HG03432 (cell line): Measurements from ENCODE around the gene FAF1.
A peak's percentile ranks its signal among the peaks of the same experiment; 100 is the strongest.
"Not testable (repeated sequence)": the region's sequence is repeated elsewhere in the genome, so short reads cannot be mapped to it uniquely, and the experiment has no call there.

Experiments
- ATAC-seq: cut with Tn5 transposase; IDR thresholded peaks from one replicate; pipeline ENCODE4 v1.9.1; 2021; ENCODE audit warnings: mild to moderate bottlenecking, moderate library complexity; ENCODE audit not compliant: unreplicated experiment

FAF1 gene

DNA sequence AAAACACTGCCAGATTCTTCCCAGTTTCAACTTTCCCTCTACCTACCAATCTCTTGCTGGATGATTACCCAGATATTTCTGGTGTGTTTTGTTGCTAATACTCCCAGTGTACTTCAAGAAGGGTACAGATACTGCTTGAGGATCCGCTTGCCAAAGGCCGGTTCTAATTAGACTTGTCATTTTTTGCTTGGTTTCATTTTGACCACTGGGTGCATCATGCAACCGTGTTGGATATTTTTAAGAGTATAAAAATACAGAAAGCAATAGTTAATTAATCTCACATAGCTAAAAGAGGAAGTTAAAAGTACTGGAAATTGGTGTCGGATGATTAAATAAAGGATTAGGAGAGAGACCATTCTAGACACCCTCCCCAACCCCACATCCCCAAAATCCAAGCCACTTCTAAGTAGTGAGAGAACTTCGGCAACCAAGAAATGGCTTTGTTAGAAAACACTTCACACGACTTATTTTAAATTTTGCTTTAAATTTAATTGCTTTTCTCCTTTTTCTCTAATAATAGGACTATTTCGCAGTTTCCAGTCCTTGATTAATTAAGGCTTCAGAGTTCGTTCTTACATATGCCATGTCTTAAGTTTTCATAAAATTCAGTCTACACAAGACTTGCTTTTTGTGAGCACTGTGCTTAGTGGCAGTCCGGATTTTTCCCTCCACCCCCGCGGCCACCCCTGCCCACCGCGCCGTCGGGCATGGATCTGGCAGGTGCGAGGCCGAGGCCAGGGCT lies 7.5 kb upstream of the FAF1 start:
- no peak for ATAC-seq

DNA sequence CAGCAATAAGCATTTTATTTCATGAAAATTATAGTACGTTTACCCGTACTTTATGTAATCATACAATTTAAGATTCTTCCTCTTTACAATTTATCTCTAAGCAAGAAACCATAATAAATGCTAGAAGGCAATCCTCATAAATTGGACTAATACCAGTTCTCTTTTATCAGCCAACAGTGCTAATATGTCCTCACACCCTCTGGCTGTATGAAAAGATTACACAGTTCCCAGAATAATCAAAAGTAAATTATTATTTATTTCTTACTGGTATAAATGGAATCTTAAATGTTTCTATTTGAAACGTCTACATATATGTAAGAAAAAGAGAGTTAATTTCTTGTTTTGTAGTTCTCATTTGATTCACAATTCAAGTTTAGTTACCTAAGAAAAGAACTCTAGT lies 6.9 kb upstream of the FAF1 start:
- no peak for ATAC-seq

DNA sequence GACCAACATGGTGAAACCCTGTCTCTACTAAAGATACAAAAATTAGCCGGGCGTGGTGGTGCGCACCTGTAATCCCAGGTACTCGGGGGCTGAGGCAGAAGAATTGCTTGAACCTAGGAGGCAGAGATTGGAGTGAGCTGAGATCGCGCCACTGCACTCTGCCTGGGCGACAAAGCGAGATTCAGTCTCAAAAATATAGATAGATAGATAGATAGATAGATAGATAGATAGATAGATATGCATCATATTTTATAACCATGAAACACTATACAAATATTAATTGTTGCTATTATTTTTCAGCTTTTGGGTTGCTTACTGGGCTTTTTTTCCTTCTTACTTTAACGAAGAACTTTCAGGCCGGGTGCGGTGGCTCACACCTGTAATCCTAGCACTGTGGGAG lies 4.8 kb upstream of the FAF1 start:
- ATAC-seq = no peak

DNA sequence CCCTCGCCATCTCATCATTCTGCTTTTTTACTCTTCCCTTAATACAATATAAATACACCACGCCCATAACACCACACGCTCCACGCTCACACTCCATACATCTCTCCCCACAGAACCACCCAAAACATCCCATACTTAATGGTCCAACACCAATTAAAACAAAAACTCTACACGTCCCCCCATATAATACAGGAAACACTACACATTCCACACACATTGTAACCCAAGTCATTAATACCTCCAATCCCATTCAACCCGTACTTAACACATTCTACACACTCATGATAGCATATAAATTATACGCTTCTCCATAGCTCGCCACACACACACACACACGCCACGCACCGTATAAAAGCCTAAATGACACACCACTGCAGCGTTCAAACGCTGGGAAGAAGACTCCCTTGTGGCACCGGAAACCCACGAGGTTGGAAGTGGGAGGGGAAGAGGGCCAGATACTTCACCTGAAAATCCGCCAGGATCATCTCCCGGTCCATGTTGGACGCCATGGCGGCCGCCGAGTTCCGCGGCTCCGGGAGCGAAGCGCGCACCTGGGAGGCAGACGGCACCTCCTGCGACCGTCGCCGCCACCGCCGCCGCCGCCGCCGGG lies 659 bp downstream of the FAF1 start:
- ATAC-seq = no peak

DNA sequence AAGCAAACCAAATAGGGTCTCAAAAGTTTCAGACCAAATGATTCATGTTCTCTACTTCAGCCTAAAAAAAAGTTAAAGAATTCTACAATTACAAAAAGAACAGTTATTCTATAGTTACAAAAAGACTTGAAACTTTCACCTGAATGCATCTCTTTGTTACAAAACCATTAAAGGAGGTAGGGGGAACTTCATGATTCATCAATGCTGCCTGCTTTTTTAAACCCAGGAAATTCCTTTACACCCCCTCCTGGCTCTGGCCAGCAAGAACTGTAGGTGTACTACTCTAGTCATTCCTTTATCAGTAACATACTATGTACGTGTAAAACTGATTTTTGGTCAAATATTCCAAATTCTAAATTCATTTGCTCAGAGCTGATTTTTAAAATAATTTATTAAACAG lies 5.0 kb downstream of the FAF1 start:
- no peak for ATAC-seq

DNA sequence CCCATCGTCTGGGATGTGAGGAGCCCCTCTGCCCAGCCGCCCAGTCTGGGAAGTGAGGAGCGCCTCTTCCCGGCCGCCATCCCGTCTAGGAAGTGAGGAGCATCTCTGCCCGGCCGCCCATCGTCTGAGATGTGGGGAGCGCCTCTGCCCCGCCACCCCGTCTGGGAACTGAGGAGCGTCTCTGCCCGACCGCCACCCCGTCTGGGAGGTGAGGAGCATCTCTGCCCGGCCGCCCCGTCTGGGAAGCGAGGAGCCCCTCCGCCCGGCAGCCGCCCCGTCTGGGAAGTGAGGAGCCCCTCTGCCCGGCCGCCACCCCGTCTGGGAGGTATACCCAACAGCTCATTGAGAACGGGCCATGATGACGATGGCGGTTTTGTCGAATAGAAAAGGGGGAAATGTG lies 7.5 kb downstream of the FAF1 start:
- ATAC-seq = not testable (repeated sequence)

DNA sequence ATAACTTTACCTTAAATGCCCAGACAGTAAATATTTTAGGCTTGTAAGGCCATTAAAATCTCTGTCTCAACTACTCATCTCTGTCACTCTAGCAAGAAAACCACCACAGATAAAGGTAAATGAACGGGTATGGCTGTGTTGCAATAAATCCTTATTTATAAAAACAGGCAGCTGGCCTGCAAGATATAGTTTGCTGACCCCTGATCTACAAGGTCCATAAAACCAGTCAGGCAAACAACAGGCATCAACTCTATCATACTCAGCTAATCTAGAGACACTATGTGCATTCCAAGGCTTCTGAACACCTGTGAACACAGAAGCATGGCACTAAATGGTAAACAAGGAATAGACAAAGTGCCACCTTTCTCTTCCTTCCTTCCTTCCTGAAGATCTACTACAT lies 9.7 kb downstream of the FAF1 start:
- ATAC-seq = no peak

DNA sequence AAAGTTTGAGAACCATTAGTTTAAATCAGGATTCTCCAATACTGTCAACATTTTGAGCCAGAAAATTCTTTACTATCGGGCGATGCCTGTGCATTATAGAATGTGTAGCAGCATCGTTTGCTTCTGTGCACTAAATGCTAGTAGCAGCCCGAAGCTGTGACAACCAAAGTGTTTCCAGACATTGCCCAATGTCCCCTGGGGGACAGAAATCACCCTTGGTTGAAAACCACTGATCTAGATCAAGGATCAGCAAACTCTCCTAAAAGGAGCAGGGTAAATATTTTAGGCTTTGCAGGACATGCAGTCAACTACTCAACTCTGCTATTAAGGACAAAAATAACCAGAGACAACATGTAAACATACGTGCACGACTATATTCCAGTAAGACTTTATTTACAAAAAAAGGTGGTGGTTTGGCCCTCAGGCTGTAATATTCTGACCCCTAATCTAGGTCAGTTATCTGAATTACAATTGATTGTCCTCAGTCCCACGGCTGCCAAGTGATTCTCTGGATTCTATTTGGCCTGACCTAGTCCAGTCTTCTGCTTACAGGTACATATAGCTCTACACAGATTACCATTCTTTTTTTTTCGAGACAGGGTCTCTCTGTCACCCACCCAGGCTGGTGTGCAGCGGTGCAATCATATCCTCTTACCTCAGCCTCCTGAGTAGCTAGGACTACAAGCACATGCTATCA lies 10.6 kb downstream of the FAF1 start:
- ATAC-seq = no peak

DNA sequence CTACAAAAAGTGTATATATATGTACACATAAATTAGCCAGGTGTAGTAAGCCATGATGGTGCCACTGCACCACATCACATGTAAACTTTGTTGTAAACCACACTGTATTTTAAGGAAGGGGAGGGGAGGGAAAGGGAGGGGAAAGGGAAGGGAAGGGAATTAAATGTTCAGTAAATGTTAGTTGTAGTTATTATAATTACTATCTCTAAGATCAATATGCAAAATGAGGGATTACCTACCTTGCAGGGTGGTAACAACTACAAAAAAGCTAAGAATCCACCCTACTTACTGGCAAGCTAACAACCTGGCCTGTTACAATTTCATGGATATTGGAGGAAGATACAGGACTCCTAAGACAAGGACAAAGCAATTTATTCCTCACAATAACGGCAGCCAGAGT lies 17.7 kb downstream of the FAF1 start:
- no peak for ATAC-seq

DNA sequence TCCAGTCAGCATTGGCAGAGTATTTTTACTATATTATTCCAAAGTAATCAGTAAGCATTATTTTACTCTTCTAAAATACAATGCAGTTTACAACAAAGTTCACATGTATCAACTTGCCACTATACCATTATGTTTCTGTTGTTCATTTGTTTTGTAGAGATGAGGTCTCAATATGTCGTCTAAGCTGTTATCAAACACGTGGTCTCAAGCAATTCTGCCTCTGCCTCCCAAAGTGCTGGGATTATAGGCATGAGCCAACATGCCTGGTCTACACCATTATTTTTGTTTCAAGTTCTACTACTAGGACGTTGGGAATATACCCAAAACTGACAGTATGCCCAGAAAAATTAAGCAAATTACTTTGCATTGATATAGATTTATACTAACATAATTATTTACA lies 19.8 kb downstream of the FAF1 start:
- ATAC-seq = no peak

DNA sequence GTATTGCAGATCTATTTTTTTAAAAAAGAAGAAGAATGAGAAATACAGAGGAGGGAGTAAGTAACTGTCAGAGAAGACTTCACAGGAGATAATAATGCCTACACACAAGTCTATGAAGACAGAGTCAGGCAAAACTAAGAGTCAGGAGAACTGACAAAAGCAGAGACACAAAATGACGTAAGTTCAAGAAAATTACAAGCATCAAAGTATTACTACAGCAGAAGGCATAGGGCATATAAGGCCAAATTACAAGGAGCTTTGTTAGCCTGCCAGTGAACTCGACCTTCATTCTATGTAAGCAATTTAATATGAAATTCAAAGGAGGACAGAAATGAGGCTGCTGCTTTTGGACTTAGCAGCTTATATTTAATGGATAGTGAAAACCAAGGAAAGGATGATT lies 23.7 kb downstream of the FAF1 start:
- no peak for ATAC-seq

DNA sequence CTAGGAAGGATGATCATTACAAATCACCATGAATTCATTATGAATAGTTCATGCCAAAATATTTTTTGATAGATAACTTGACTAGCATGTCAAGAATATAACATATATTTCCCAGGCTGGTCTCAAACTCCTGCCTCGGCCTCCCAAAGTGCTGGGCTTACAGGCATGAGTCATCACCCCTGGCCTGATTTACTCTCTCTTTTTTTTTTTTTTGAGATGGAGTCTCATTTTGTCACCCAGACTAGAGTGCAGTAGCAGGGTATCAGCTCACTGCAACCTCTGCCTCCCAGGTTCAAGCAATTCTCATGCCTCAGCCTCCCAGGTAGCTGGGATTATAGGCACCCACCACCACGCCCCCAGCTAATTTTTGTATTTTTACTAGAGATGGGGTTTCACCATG lies 24.8 kb downstream of the FAF1 start:
- ATAC-seq = not testable (repeated sequence)

DNA sequence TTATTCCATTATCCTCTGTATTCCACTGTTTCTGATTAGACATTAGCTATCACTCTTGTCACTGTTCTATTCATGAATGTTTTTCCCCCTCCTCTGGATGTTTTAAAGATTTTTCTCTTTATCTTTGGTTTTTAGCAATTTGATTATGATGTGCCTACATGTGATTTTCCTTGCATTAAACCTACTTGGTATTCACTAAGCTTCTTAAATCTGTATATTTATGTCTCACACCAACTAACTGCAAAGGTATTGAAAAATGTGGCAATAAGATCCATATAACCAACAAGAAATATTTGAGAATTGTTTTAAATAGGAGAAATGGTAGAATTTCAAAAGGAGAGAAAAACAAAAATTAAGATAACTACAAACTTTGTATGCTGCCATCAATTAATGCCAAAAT lies 25.2 kb downstream of the FAF1 start:
- no peak for ATAC-seq

DNA sequence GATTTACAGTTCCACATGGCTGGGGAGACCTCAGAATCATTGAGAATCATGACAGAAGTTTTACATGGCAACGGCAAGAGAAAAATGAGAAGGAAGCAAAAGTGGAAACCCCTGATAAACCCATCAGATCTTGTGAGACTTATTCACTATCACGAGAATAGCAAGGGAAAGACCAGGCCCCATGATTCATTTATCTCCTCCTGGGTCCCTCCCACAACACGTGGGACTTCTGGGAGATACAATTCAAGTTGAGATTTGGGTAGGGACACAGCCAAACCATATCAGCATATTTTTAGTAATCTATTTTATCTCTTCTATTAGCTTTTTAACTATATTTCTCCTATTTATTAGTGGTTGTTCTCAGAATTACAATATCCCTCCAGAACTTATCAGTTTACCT lies 26.3 kb downstream of the FAF1 start:
- not testable (repeated sequence) for ATAC-seq

DNA sequence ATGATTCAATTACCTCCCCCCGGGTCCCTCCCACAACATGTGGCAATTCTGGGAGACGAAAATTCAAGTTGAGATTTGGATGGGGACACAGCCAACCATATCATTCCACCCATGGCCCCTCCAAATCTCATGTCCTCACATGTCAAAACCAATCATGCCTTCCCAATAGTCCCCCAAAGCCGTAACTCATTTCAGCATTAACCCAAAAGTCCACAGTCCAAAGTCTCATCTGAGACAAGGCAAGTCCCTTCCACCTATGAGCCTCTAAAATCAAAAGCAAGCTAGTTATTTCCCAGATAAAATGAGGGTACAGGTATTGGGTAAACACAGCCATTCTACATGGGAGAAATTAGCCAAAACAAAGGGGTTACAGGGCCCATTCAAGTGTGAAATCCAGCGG lies 28.0 kb downstream of the FAF1 start:
- not testable (repeated sequence) for ATAC-seq

DNA sequence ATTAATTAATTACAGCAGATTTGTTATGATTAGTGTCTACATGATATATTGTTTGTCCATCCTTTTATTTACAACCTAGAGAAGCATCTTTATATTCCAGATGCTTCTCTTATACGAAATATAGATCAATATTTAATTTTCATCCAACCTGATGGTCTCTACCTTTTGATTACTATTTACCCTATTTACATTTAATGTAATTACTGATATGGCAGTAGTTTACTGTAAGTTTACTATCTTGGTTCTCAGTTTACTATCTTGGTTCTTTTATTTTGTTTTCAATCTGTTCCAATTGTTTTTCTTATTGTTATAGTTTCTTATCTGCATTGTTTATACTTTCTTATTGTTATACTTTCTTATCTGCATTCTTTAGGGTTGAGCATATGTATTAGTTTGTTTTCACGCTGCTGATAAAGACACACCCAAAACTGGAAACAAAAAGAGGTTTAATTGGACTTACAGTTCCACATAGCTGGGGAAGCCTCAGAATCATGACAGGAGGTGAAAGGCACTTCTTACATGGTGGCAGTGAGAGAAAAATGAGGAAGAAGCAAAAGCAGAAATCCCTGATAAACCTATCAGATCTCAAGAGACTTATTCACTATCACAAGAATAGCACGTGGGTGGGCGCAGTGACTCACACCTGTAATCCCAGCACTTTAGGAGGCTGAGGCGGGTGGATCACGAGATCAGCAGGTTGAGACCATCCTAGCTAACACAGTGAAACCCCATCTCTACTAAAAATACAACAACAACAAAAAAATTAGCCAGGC lies 28.9 kb downstream of the FAF1 start:
- no peak for ATAC-seq

DNA sequence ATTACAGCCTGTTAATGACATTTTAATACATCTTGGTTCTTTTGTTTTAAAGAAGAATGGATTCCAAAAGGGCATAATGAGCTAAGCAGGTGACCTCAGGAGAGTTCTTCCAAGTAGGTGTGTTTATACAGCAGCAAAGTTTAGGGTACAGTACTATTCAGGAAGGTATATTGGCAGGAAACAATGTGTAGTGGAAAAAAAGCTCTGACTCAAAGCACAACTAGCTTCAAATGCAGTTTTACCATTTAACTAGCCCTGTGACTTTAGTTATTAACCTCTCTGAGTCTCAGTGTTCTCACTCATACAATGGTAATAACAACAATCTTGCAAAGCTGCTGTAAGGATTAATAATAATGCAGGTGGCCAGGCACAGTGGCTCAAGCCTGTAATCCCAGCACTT lies 29.9 kb downstream of the FAF1 start:
- peak; percentile 86 for ATAC-seq

DNA sequence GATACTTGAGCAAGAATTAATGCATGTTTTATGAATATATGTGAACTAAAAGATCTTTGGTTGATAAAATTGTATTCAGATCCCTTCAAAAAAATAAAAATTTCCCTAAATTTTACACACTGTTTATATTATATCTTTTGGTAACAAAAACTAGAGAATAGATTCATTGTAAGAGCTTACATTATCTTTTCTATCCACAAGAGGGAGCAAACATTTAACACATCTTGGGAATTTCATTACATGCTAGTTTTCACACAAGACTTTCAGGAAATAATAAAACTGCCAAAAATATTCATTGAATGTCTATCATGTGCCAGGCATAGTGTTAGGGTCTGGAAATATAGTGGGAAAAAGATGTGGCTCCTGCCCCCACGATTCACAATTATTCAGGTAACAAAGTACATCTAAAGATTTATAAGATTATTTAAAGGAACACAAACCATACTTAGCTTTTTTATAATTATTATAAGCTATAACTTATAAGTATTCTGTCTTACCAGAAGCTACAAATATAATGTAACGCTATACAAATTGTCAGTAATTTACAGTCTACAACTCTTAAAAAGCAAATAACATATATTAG lies 30.6 kb downstream of the FAF1 start:
- no peak for ATAC-seq

DNA sequence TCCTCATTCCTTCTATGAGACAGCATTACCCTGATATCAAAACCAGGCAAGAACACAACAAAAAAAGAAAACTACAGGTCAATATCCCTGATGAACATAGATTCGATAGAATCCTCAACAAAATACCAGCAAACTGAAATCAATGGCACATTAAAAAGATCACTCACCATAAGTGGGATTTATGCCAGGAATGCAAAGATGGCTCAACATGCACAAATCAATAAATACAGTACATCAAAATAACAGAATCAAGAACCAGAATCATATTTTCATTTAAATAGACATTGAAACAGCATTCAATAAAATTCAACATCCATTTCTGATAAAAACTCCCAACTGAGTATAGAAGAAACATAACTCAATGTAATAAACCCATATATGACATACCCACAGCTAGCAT lies 36.5 kb downstream of the FAF1 start:
- ATAC-seq = no peak

DNA sequence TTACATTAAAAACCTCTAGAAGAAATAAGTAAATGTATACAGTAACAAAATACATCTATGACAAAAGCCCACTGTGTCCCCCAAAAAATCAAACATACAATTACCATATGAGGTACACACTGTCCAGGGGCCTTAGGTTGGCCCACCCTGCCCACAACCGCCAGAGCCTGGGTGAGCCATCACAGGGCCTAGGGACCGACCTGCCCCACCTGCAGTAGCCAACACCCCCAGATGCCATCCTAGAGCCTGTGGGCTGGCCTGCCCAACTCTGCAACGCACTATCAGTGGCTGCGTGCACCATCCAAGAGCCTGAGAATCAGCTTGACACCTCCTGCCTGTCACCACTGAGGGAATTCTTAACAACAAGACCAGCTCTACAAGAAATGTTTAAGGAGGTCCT lies 39.0 kb downstream of the FAF1 start:
- no peak for ATAC-seq

DNA sequence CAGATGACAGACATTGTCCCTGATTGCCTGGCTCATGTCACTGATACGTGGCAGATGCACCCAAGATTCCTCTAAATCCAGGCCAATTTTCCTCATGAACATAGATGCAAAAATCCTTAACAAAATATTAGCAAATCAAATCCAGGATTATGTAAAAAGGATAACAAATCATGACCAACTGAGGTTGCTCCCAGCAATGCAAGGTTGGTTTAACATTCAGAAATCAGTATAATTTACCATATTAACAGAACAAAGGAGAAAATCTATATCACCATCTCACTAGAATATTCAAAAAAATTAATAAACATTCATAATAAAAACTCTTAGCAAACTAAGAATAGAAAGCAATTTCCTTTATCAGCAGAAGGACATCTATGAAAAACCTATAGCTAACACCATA lies 39.7 kb downstream of the FAF1 start:
- ATAC-seq = no peak
